GM12878 (cell line): Measurements from ENCODE around the gene RCN2.

Experiments used
- BCL11A ChIP-seq: IDR thresholded peaks from 2 replicates; pipeline ENCODE4 v1.6.1; 2011; ENCODE audit warnings: low read depth, low read length
- EZH2 ChIP-seq: IDR thresholded peaks from 2 replicates; pipeline ENCODE4 v1.6.1; 2012; ENCODE audit warnings: low read depth, mild to moderate bottlenecking, control low read depth, inconsistent platforms, low read length, borderline replicate concordance; ENCODE audit not compliant: control insufficient read depth
- KAT2A ChIP-seq: conservative IDR thresholded peaks from 2 replicates; pipeline ENCODE4 v1.6.1; 2011; ENCODE audit warnings: low read depth, low read length; ENCODE audit not compliant: control insufficient read depth
- NR2F1 ChIP-seq: fragments of 450-650 bp; conservative IDR thresholded peaks from 2 replicates; pipeline ENCODE4 v1.6.1; 2017; ENCODE audit warnings: mild to moderate bottlenecking
- POLR2A ChIP-seq: IDR thresholded peaks from 2 replicates; pipeline ENCODE4 v1.6.1; 2011; ENCODE audit warnings: low read depth, mild to moderate bottlenecking, low read length
- POLR2AphosphoS5 ChIP-seq: IDR thresholded peaks from 2 replicates; pipeline ENCODE4 v1.6.1; 2011; ENCODE audit warnings: mild to moderate bottlenecking, low read length, inconsistent platforms
- SIN3A ChIP-seq: IDR thresholded peaks from 2 replicates; pipeline ENCODE4 v1.6.1; 2012; ENCODE audit warnings: low read depth, low read length, improper control_type of control experiment
- SREBF2 ChIP-seq: IDR thresholded peaks from 2 replicates; pipeline ENCODE4 v1.6.1; 2012; ENCODE audit warnings: mild to moderate bottlenecking, low read length
- TARDBP ChIP-seq: IDR thresholded peaks from 2 replicates; pipeline ENCODE4 v1.6.1; 2016; ENCODE audit warnings: borderline replicate concordance
- TF ChIP-seq, protein P1 (sequence below), 3 experiments: IDR thresholded peaks in 2 of 3; conservative IDR thresholded peaks in 1 of 3; 2 replicates each; pipeline ENCODE4 v1.5.1; 2011; ENCODE audit warnings: low read depth in 3 of 3, low read length in 3 of 3, mild to moderate bottlenecking in 3 of 3, control low read depth in 2 of 3, moderate library complexity in 2 of 3, inconsistent platforms in 1 of 3, mixed read lengths in 1 of 3; ENCODE audit not compliant: control insufficient read depth in 2 of 3, insufficient read depth in 1 of 3; ENCODE audit errors: extremely low read depth in 1 of 3
- TF ChIP-seq, protein P2 (sequence below): fragments of 150-350 bp; IDR thresholded peaks from 2 replicates; pipeline ENCODE4 v1.6.1; 2016; ENCODE audit warnings: low read depth, low read length

DNA sequence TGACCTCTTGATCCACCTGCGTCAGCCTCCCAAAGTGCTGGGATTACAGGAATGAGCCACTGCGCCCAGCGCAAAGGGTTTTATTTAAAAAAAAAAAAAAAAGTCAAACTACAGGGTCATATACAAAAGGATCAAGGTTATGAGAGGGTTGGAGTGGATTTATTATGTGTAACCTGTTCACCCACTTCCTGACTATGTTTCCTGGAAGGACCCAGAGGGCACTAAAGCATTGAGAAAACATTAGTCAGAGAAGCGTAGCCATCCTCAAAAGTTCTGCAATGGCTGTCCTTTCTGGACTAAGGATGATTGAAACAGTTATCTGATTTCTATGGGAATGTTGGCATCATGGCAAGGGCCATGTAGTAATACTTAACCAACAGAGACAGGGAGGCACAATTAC is 19.1 kb upstream of the RCN2 start:
- TF ChIP-seq, protein P1, sequence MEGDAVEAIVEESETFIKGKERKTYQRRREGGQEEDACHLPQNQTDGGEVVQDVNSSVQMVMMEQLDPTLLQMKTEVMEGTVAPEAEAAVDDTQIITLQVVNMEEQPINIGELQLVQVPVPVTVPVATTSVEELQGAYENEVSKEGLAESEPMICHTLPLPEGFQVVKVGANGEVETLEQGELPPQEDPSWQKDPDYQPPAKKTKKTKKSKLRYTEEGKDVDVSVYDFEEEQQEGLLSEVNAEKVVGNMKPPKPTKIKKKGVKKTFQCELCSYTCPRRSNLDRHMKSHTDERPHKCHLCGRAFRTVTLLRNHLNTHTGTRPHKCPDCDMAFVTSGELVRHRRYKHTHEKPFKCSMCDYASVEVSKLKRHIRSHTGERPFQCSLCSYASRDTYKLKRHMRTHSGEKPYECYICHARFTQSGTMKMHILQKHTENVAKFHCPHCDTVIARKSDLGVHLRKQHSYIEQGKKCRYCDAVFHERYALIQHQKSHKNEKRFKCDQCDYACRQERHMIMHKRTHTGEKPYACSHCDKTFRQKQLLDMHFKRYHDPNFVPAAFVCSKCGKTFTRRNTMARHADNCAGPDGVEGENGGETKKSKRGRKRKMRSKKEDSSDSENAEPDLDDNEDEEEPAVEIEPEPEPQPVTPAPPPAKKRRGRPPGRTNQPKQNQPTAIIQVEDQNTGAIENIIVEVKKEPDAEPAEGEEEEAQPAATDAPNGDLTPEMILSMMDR (IDR thresholded peaks at IDR 0.05 in 2 of 3, conservative IDR thresholded peaks at IDR 0.05 in 1 of 3; ENCODE audit: control insufficient read depth in 2 of 3, extremely low read depth in 1 of 3, insufficient read depth in 1 of 3, low read depth in 3 of 3, low read length in 3 of 3): no peak
- TF ChIP-seq BCL11A: no peak
- TF ChIP-seq SIN3A: no peak
- TF ChIP-seq TARDBP: no peak
- no peak for TF ChIP-seq NR2F1
- no peak for TF ChIP-seq POLR2AphosphoS5
- TF ChIP-seq KAT2A: no peak
- TF ChIP-seq SREBF2: no peak
- TF ChIP-seq EZH2: no peak
- TF ChIP-seq POLR2A: no peak
- TF ChIP-seq, protein P2, sequence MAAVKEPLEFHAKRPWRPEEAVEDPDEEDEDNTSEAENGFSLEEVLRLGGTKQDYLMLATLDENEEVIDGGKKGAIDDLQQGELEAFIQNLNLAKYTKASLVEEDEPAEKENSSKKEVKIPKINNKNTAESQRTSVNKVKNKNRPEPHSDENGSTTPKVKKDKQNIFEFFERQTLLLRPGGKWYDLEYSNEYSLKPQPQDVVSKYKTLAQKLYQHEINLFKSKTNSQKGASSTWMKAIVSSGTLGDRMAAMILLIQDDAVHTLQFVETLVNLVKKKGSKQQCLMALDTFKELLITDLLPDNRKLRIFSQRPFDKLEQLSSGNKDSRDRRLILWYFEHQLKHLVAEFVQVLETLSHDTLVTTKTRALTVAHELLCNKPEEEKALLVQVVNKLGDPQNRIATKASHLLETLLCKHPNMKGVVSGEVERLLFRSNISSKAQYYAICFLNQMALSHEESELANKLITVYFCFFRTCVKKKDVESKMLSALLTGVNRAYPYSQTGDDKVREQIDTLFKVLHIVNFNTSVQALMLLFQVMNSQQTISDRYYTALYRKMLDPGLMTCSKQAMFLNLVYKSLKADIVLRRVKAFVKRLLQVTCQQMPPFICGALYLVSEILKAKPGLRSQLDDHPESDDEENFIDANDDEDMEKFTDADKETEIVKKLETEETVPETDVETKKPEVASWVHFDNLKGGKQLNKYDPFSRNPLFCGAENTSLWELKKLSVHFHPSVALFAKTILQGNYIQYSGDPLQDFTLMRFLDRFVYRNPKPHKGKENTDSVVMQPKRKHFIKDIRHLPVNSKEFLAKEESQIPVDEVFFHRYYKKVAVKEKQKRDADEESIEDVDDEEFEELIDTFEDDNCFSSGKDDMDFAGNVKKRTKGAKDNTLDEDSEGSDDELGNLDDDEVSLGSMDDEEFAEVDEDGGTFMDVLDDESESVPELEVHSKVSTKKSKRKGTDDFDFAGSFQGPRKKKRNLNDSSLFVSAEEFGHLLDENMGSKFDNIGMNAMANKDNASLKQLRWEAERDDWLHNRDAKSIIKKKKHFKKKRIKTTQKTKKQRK: no peak
